Ovary (tissue), 9 donors: ENCODE data around the gene INPP4A. TPM values are rescaled to one million over a fixed set of nuclear protein-coding genes. Genes with fewer than 3 reads are reported as not detected.

ENCODE experiments used
- DNase-seq, 5 donors: peaks; one replicate each; pipeline ENCODE4 v3.0.0-alpha.2; 2019 to 2020
- H3K27ac ChIP-seq, 2 donors: fragments of 200-600 bp; one replicate each; pipeline versions ENCODE4 v1.5.1 to v1.8.0; 2019 to 2022
- H3K27me3 ChIP-seq: fragments of 200-600 bp; one replicate; pipeline ENCODE4 v1.8.0; 2022
- H3K36me3 ChIP-seq: fragments of 200-600 bp; sonication (generic); one replicate; pipeline ENCODE4 v1.5.1; 2019
- H3K4me1 ChIP-seq: one replicate; pipeline ENCODE4 v1.8.1; 2013; ENCODE audit warnings: mild to moderate bottlenecking, moderate library complexity; ENCODE audit not compliant: insufficient read depth
- H3K4me3 ChIP-seq: fragments of 200-600 bp; sonication (generic); one replicate; pipeline ENCODE4 v1.5.1; 2017
- H3K9me3 ChIP-seq, 2 donors: fragments of 200-600 bp in 1 of 2; sonication (generic) in 1 of 2; one replicate each; pipeline versions ENCODE4 v1.5.1 to v1.8.1; 2013 to 2019; ENCODE audit warnings: mild to moderate bottlenecking in 1 of 2, moderate library complexity in 1 of 2
- CTCF ChIP-seq, 3 donors: fragments of 450-650 bp in 2 of 3; fragments of 200-600 bp in 1 of 3; IDR thresholded peaks; one replicate each; pipeline versions ENCODE4 v1.5.1 to v1.8.0; 2016 to 2022; ENCODE audit warnings: antibody characterized with exemption in 3 of 3, mild to moderate bottlenecking in 1 of 3
- EP300 ChIP-seq: sonication (generic); formaldehyde crosslinking; IDR thresholded peaks from one replicate; pipeline ENCODE4 v1.6.1; 2017; ENCODE audit warnings: antibody characterized with exemption
- POLR2A ChIP-seq: fragments of 450-650 bp; IDR thresholded peaks from one replicate; pipeline ENCODE4 v1.6.1; 2017; ENCODE audit warnings: antibody characterized with exemption, mild to moderate bottlenecking, moderate library complexity
- WGBS, 3 donors: extraction: QIAGEN DNeasy Blood & Tissue Kit in 1 of 3; methylation state at CpG; one replicate each; pipeline versions ENCODE4 v1.1.5 to v1.1.7; 2013 to 2017; 5-methylcytosine and 5-hydroxymethylcytosine counted together
- intact Hi-C, 4 donors: fragments of 100-400 bp; cut with DNase I; formaldehyde crosslinking; loops; one replicate each; pipeline versions ENCODE4 v1.11.0 to v1.15.1; 2022 to 2023
- polyA plus RNA-seq, 2 donors: library from polyadenylated mRNA; stranded (reverse); fragments of 200-250 nt in 1 of 2; fragments of 350-450 nt in 1 of 2; fragmentation: Illumina TruSeq in 1 of 2; extraction: RNeasy Lipid Tissue Mini Kit (QIAGEN cat#74804) in 1 of 2; gene quantifications; one replicate each; pipeline ENCODE4 v1.2.3, GENCODE V29; 2013 to 2014
- total RNA-seq, 7 donors: library from RNA; depleted of rRNA in 2 of 7; stranded (reverse); fragments of >200 nt in 2 of 7; fragmentation: NEBNext Ultra II Directional in 3 of 7; extraction: Animal tissue kit (Norgen Biotek cat#: 25700) in 3 of 7; gene quantifications; one replicate each; pipeline versions ENCODE4 v1.1.0 to v1.2.4, GENCODE V29; 2016 to 2023
- donor health status: DM: no; HTN: no; CAD: no; lungs with moderate emphysema.
- donor health status: DM: no; HTN: no; CAD: no.
- donor health status: Bipolar disorder and iron deficiency.
- donor health status: DM: yes; HTN: yes; CAD: no.
- donor health status: DM: no; HTN: no; CAD: no.
- donor health status: DM: yes; HTN: yes; CAD: no.

INPP4A gene
- total and polyA plus RNA-seq, 9 donors, result 7.5 to 25.8 (median 16.2) TPM

GRCh38 chr2:98608116-98608961 is 163.7 kb downstream of the INPP4A start, which contains the start of the genes COA5 and UNC50:
COA5 (minus strand) TSS chr2:98608512; CDS start chr2:98608405, 107 bp downstream.
UNC50 (plus strand) TSS chr2:98608589; CDS start chr2:98609760, 1,171 bp downstream.
- intact Hi-C loops, result loop anchor here in 1 of 4 donors (10.0 kb wide), 1 partner anchor 154 kb away; no protein-coding TSS in a partner anchor
- WGBS, 3 donors, result 0 to 1% (median 0%) methylated on average over 80 to 93 of the region's 93 CpGs
- peak within 1 kb of the TSS; percentile 82 to 93 for H3K27ac ChIP-seq
- no peaks in the 10 kb centered on the region for H3K27me3 ChIP-seq
- DNase-seq, result peak; percentile 86 to 93 (median 91)
- TF ChIP-seq EP300 (no peak), POLR2A (peak; percentile 81), CTCF (IDR thresholded peaks at IDR 0.05) (peak in 1 of 3 donors; percentile 30)
- peak within 1 kb of the TSS; percentile 95 for H3K4me3 ChIP-seq
- H3K4me1 ChIP-seq, result peaks cover 18% of the 10 kb centered on the region
- no peaks in the 10 kb centered on the region for H3K9me3 ChIP-seq
- no peaks in the 10 kb centered on the region for H3K36me3 ChIP-seq

- peak overlapping the region; percentile 95 for H3K4me3 ChIP-seq
- H3K27ac ChIP-seq, result peak overlapping the region; percentile 82 to 93
- TF ChIP-seq CTCF (IDR thresholded peaks at IDR 0.05), result no peak
- H3K9me3 ChIP-seq, result no peaks in the 10 kb centered on the region
- H3K4me1 ChIP-seq, result peaks cover 18% of the 10 kb centered on the region
- H3K27me3 ChIP-seq, result no peaks in the 10 kb centered on the region
- H3K36me3 ChIP-seq, result no peaks in the 10 kb centered on the region
- DNase-seq, result peak in 4 of 5 donors; percentile 16 to 54 (median 47)
- WGBS, 3 donors, result 1% methylated on average over 29 of the region's 29 CpGs
- intact Hi-C loops, result loop anchor here in 1 of 4 donors (10.0 kb wide), 1 partner anchor 154 kb away; no protein-coding TSS in a partner anchor
Measured at GRCh38 chr2:98608962-98609604, 164.4 kb downstream of the INPP4A start.

GRCh38 chr2:98614024-98614739 is 169.5 kb downstream of the INPP4A start:
- no peak for TF ChIP-seq POLR2A
- no peak for TF ChIP-seq EP300
- no peak for TF ChIP-seq CTCF (IDR thresholded peaks at IDR 0.05)
- intact Hi-C loops, result no loop called here
- Histone ChIP-seq H3K9me3 (no peaks in the 10 kb centered on the region), H3K4me1 (peaks cover 6% of the 10 kb centered on the region), H3K27ac (no peak overlapping the region), H3K27me3 (no peaks in the 10 kb centered on the region), H3K4me3 (no peak overlapping the region), H3K36me3 (no peaks in the 10 kb centered on the region)
- WGBS, 3 donors, result 87 to 90% (median 90%) methylated on average over 9 of the region's 9 CpGs
- no peak for DNase-seq

- 83 to 90% (median 87%) methylated on average over 5 of the region's 5 CpGs for WGBS, 3 donors
- intact Hi-C loops, result no loop called here
- H3K36me3 ChIP-seq, result no peaks in the 10 kb centered on the region
Measured at GRCh38 chr2:98615481-98615880, 170.8 kb downstream of the INPP4A start.

More at GRCh38 chr2:98615481-98615880, 170.8 kb downstream of the INPP4A start:
- Histone ChIP-seq H3K27me3 (no peaks in the 10 kb centered on the region), H3K4me1 (no peaks in the 10 kb centered on the region), H3K27ac (no peak overlapping the region), H3K9me3 (no peaks in the 10 kb centered on the region), H3K4me3 (no peak overlapping the region)
- no peak for DNase-seq
- no peak for TF ChIP-seq EP300
- no peak for TF ChIP-seq CTCF (IDR thresholded peaks at IDR 0.05)
- TF ChIP-seq POLR2A, result no peak
